HG03558 (cell line): Measurements from ENCODE around the gene AASDHPPT.

Experiments
- ATAC-seq: cut with Tn5 transposase; IDR thresholded peaks from one replicate; pipeline ENCODE4 v1.9.1; 2021; ENCODE audit warnings: moderate number of reproducible peaks; ENCODE audit not compliant: unreplicated experiment; ENCODE audit errors: extremely low read depth

Gene AASDHPPT

DNA sequence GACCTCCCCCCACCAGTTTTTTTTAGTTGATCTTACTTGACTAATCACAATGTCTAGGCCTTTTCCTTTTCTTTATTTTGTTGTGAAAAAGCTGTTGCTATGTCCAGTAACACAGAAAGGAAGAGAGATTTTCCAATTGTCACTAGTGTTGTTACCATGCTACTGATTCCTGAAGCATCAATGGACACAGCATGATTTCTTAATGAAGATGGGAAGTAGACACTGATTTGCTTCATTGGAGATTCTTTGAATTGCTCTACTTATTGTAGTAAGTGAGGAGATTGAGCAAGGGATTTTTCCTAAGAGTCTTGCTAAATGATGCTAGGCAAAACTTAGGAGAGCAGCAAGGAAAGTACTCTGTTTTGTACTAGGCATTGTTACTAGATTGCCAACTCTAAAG lies 4.6 kb downstream of the AASDHPPT start:
- ATAC-seq = no peak

DNA sequence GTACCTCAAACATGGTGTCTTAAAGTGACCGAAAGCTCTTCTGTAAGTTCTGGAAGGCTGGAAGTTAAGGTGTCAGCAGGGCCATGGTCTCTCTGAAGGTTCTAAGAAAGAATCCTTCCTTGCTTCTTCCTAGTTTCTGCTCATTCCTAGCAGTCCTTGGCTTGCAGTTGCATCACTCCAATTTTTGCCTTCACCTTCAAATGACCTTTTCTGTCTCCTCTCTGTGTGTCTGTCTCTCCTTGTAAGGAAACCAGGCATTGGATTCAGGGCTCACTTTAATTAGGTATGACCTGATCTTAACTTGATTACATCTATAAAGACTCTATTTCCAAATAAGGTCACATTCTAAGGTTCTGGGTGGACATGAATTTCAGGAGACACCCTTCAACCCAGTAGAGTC lies 8.7 kb downstream of the AASDHPPT start:
- ATAC-seq = no peak

DNA sequence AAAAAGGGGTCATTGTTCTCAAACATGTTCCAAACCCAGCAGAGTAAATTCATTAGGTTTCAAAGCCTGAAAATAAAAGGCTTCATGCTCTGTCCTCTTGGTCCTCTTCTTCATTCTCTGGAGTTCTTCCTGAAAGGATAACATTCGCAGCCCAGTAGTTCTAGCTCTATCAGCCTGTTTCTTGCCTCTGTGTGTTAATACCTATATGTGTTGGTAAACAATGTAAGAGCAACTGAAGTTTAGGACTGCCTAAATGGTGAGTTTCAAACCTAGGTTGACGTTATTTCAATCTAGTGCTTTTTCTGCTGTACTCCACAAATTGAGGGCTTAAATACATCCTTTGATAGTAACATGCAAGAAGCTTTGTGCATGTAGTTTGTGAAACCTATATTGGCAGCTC lies 9.4 kb downstream of the AASDHPPT start:
- ATAC-seq = no peak

DNA sequence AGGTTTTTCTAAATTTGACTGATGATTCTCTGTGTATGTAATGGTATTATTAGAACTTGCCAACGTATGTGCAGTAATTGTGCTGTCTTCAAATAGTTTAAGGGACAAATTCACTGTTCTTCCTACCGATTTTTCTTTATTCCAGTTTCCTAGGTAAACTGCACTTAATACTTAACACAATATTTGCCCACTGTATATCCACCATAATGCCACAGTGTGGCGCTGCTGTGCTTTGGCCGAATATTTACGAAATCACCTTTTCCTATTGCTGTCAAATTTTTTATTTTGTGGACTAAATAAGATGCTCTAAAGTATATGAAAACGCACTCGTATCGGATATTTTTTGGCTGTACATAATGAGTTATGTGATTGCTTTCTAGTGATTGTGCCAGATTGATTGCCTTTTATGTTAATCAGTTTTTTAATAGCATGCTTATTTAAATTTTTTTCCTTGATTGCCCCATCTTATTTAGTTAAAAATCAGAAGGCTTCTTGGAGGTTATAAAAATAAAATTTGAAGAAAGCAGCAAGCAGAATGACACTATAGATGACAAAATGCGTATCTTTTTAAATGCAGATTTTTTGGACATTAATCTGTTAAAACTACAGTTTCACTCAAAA lies 10.5 kb downstream of the AASDHPPT start:
- ATAC-seq = no peak

DNA sequence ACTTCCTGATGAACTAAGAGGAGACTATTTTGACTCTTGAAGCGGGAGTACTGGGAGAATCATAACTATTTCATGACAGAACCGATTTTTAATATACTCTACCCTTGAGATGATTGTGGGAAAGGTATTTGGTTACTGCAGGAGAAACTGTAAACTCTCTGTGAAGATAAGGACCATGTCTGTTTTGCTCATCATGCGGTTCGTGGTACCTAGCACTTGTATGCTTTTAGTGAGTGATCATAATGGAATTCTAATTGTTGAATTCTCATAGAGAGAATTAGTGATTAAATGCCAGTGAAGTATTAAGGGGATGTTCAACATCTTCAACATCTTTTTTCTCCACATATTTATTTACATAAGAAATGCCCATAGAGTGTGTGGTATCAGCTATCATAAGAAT lies 11.4 kb downstream of the AASDHPPT start:
- ATAC-seq = no peak

DNA sequence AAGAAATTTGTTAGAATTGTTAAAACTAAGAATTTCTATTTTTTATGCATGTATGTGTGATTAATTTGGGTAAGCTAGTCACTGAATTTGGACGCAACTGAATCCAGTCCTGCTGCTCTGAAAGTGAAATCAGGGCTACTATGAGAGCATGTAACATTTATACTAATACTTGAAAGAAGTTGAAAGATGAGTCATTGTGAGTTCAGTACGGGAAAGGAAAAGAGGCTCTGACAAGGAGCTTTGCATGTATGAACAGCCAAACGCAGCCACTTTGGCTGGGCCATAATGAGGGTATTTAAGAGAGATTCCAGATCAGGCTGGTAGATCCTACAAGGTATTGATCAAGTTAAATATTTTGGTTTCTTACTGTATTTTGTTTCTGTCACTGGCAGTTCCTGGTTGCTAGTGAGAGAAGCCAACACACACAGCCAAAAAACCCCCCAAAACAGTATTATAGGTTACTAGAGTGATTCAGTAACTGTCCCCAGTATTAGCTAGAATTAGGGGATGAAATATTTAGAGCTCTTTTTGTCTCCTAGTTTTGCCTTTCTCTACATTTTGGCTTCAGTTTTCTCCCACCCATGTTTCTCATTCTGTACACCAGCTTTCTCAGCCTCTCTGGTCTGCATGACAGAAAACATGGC lies 14.1 kb downstream of the AASDHPPT start:
- ATAC-seq = peak; percentile 97

DNA sequence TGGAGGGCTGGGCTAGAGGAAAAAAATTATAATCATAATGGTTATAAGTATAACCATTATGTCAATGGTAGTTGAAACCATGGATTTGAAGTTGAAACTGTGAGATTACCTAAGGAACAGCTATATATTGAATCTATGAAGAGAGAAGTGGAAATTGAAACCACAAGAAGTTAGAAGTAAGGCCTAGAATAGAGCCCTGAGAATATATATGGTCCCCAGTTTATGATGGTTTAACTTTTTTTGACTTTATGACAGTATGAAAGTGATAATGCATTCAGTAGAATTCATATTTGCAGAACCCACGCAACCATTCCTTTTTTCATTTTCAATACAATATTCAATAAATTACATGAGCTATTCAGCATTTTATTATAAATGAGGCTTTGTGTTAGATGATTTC lies 15.0 kb downstream of the AASDHPPT start:
- no peak for ATAC-seq

DNA sequence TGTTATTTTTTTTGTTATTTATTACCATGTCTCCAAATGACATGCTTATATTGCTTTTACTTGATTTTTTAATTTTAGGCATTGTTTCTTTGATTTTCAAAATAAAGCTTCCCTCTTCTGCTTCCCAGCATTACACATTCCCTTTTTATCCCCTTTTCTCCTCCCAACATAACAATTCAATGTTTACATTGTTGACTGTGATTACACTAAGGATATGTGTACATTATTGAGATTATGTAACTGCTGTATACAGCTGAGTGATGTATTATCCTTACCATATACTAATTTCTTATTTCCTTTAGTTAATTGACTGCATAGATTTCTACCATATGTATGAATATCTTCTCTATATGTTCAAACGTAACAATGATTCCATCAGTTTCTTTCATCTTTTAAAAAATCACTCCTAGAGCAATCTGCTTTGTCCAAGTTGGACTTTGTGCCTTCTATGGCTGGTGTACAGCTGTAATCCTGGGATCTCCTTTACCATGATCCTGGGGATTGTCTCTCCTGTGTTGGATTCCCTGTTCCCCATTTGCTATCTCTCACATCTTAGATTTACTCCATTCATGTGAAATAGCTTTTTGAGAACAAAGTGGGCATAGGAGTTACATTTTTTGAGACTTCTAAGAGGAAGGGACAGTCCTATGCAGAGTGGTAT lies 21.6 kb downstream of the AASDHPPT start:
- ATAC-seq = no peak

DNA sequence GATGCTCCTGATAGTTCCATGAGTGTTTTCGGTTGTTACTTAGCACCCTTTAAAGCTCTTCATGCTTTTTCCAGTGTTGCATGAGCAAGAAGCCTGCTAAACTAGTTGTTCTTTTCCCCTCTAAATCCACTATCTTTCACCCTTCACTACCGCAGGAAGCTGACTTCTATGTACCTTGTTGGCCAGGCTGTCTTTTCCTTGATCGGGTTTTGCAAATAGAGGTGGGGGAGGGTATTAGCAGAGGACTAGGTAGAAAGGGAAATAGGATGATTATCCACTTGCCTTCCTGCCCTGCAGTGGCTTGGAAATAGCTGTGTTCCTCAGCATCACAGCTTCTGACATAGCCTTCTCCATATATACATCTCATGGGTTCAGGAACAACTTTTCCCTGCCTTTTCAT lies 23.9 kb downstream of the AASDHPPT start:
- ATAC-seq = no peak

DNA sequence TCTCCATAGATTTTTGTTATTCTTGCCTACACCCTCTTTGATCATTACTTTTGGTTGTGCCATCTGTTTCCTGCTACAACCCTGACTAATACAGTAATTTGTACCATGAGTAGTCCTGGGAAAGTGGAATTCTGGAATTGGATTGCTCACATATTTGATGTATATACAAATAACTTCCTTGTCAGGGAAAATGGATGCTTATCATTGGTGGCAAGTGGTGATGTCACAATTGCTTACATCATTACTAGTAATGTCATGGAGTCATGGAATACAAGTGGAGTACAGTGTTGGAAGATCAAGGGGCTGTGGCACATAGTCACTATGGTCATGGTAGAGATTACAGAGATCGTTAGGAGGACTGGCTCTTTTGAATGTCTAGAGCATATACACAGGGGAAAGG lies 24.4 kb downstream of the AASDHPPT start:
- ATAC-seq = no peak

DNA sequence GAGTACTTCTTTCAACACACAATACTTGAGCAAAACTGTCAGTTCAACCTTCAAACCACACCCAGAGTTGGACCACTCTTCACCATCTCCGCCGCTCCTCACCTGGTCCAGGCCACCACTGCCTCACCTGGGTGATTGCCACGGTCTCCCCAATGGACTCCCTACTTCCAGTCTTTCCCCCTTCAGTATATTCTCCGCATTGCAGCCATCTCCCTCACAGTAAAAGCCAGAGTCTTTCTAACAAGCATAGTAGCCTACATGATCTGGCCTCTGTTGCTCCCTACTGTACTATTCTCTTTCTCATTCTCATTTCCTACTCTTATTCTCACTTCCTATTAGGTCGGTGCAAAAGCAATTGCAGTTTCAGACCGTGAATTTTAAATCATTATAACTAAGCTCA lies 28.5 kb downstream of the AASDHPPT start:
- no peak for ATAC-seq

DNA sequence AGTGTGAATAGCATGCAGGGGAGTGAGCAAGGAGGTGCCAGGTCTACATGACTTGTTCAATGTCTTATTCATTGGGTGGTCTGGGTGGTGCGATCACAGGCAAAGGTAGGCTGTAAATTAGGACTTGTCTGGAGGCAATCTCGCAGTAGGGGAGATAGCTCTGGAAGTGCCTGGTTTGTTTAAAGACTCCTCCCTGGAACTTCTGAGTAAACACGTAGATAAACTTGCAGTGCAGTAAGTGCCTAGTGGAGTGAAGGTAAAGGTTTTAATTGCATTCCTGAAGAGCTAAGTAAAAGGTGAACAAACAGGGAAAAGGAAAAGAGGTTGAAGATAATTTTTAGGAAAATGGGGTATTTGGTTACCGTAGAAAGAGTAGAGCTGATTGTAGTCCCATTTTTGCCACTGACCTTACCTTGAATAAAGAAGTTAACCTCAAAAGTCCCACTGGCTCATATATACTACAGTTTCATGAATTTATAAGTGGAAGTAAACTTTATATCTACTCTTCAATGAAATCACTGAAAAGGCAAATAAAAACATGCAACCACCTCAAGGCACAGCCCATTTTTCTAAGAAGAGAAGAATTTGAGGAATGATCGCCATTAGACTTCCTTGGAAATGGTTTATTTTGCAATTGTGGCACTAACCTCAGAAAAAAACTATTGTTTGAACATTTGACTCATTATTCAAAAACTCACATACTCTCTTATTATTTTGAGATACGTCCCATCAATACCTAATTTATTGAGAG lies 44.3 kb downstream of the AASDHPPT start:
- no peak for ATAC-seq

DNA sequence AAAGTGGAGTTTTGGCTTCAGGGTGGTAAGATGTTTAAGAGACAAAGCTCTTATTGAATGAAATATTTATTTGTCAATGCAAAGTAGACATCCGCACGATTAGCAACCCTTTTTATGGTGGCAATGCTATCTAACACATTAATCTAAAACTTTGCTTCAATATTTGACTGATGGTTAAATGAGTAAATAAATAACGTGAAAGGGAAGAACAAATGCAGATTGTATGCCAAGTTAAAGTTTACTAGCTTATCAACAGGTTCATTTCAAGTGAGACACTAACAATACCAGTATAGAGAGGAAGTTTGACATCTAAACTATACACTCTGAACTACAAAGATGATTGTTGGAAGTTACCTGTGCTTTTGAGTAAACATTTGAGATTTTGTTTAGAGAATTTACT lies 50.1 kb downstream of the AASDHPPT start:
- ATAC-seq = no peak

DNA sequence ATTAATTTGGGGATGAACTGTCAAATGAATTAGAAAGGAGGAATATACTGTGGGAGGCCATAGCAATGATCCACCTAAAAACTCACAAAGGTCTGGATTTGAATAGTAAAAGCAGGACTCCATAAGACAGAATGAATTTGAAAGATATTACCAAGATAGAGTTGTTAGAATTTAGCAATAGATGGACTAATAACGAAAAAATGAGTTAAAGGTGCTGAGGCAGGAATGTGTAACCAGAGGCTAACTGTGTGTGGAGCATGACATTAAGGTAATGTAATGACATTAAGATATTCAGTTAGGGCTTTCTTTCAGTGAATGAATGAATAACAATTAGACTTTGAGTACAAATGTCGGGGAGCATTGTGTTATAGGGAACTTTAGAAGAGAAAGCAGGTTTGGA lies 51.3 kb downstream of the AASDHPPT start:
- ATAC-seq = no peak

DNA sequence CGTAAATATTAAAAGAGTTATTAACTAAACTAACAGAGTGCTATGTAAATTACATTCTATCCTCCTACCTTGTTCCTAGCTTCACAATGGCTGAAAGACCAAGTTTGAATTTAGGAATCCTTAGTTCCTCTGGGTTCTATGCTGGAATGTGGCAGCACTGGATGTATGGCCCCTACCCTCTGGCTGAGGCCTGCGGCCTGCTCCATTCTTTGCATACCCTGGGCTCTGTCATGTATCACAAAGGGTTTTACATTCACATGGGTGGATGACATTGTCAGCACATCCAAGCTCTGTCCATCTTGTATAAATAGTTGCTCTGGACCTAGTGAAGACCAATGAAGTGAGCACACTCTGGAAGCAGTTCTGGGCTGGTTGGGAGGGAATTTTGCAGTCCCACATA lies 54.5 kb downstream of the AASDHPPT start:
- no peak for ATAC-seq

DNA sequence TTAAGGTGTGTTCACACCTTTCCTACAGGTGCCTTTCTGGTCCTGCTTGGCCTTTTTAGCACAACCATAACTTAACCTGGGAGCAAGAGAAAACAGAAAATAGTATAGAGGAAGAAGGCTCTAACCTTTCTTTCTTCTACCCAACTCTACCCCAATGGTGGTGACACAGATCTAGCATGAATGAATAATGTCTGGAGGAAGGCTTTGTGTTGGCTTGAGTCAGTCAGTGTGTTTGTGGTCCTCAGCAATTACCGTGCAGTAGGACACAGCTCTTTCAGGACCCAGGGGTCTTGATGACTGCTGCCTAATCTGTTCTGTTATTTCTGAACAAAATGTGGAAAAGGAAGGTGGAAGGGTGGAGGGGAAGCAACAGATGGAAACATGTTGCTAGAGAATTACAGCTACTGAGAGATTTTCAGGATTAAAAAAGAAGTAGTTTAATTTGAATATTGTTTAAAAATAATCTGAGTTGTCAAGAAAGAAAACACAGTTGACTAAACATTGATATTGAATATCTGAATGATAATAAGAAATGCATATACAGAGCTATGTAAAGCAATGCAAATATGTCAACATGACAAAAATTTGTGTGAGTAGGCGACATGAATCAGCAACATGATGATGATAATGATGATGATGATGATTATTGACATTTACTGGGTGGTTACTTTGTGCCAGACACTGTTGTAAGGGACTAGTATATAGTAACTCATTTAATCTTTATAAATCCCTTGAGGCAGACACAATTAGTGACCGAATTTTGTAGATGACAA lies 55.3 kb downstream of the AASDHPPT start:
- no peak for ATAC-seq

DNA sequence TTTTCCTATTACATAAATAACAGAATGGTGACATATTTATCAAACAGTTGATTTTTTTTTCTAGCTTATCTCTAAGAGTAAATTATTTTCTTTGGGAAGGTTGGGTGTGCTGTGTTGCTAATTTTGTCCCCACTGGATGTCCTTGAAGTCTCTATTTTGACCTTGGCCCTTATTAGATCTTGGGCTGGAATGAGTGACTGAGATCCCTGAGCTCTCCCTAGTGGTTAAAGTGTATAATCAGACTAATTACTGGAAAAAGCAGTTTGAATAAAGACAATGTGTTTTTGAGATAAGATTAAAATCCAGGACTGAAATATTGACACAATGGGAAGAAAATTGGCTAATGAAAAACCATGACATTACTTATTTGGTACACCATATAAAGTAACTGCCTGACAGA lies 56.1 kb downstream of the AASDHPPT start:
- no peak for ATAC-seq

DNA sequence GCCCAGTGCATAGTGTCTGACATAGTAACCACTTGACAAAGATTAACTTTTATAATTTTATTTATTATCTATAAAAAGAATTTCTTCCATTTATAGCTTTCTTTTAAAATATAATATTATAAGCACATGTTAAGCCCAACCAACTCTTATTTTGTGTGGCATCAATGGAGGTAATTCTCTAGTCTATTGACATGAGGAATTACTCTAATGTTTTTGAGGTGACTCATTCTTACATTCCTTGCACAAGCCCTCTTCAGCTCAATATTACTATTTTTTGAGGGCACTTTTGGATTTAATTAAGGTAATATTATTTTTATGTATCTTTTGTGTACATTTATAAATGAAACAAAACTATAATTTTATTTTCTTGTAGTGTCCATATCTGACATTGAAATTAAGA lies 59.6 kb downstream of the AASDHPPT start:
- no peak for ATAC-seq

DNA sequence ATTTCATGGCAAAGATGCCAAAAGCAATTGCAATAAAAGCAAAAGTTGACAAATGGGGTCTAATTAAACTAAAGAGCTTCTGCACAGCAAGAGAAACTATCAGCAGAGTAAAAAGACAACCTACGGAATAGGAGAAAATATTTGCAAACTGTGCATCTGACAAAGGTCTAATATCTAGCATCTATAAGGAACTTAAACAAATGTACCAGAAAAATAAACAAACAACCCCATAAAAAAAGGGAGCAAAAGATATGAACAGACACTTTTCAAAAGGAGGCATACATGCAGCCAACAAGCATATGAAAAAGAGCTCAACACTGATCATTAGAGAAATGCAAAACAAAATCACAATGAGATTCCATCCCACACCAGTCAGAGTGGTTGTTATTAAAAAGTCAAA lies 60.3 kb downstream of the AASDHPPT start:
- ATAC-seq = no peak
